Stimulated activated effector memory CD8-positive, alpha-beta T cell treated with anti-CD3 and anti-CD28 coated beads, Interleukin-12 subunit alpha, Interleukin-12 subunit beta, amount 100 ng/mL, for 72 hours (primary cell): ENCODE results near the gene PRPF31.
A peak's percentile ranks its signal among the peaks of the same experiment; 100 is the strongest.

Source experiments
- ATAC-seq: fragments of 150-1000 bp; cut with Tn5 transposase; 2 replicates; pipeline ENCODE4 v1.10.0; 2021
- DNase-seq, 2 donors: peaks; one replicate each; pipeline ENCODE4 v3.0.0; 2021 to 2022; ENCODE audit warnings: low spot score in 2 of 2
- H3K27ac Mint-ChIP-seq: one replicate; pipeline ENCODE4 v1.8.0; 2022; ENCODE audit warnings: mild to moderate bottlenecking, mixed read lengths
- H3K36me3 Mint-ChIP-seq: one replicate; pipeline ENCODE4 v1.8.0; 2022; ENCODE audit warnings: mild to moderate bottlenecking, mixed read lengths
- H3K4me1 Mint-ChIP-seq: one replicate; pipeline ENCODE4 v1.8.0; 2022; ENCODE audit warnings: mixed read lengths
- H3K4me3 Mint-ChIP-seq: one replicate; pipeline ENCODE4 v1.8.0; 2022; ENCODE audit warnings: mild to moderate bottlenecking, mixed read lengths
- H3K9me3 Mint-ChIP-seq: one replicate; pipeline ENCODE4 v1.8.0; 2022; ENCODE audit warnings: mixed read lengths

PRPF31 gene

DNA sequence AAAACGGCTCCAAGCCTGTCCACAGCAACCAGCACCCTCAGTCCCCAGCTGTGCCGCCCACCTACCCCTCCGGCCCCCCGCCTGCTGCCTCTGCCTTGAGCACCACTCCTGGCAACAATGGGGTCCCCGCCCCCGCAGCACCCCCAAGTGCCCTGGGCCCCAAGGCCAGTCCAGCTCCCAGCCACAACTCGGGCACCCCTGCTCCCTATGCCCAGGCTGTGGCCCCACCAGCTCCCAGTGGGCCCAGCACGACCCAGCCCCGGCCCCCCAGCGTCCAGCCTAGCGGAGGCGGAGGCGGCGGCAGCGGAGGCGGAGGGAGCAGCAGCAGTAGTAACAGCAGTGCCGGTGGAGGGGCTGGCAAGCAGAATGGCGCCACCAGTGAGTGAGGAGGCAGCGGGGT lies 32.6 kb downstream of the PRPF31 start:
- DNase-seq: no peak
- ATAC-seq: no peak
- Mint-ChIP-seq H3K4me3 (no peak overlapping the region), H3K27ac (no peak overlapping the region), H3K9me3 (no peaks in the 10 kb centered on the region), H3K36me3 (peaks cover 97% of the 10 kb centered on the region), H3K4me1 (peaks cover 29% of the 10 kb centered on the region)

DNA sequence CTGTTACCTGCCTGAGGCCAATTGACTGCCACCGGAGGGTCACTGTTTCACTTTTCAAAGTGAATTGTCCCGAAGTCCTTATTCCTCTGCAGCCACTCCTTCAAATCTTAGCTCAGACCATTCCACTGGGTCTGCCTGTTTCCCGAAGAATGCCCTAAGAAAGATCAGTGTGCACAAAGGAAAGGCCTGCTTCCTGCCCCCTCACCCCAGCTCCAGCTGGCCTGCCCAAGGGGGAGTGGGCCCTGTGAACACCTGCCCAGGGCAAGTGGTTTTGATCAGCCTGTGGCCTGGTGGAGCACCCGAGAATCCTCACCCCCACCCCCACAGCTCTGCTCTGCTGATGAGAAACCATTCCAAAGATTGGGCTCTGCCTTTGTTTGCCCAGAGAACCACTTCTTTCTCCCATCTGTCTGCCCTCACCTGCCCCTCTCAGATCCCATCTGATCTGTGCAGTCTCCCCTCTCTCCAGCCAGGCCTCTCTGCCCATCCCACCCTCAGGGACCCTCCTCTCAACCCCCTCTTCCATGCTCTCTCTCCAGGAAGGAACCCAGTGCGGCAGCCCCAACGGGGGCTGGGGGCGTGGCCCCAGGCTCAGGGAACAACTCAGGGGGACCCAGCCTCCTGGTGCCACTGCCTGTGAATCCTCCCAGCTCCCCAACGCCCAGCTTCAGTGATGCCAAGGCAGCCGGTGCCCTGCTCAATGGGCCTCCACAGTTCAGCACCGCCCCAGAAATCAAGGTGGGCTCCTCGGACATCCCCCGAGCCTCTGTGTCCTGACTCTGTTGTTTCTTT lies 33.7 kb downstream of the PRPF31 start:
- Mint-ChIP-seq H3K27ac (peak overlapping the region; percentile 89), H3K4me3 (no peak overlapping the region), H3K4me1 (peaks cover 29% of the 10 kb centered on the region), H3K9me3 (no peaks in the 10 kb centered on the region), H3K36me3 (peaks cover 97% of the 10 kb centered on the region)
- DNase-seq: no peak
- ATAC-seq: no peak

DNA sequence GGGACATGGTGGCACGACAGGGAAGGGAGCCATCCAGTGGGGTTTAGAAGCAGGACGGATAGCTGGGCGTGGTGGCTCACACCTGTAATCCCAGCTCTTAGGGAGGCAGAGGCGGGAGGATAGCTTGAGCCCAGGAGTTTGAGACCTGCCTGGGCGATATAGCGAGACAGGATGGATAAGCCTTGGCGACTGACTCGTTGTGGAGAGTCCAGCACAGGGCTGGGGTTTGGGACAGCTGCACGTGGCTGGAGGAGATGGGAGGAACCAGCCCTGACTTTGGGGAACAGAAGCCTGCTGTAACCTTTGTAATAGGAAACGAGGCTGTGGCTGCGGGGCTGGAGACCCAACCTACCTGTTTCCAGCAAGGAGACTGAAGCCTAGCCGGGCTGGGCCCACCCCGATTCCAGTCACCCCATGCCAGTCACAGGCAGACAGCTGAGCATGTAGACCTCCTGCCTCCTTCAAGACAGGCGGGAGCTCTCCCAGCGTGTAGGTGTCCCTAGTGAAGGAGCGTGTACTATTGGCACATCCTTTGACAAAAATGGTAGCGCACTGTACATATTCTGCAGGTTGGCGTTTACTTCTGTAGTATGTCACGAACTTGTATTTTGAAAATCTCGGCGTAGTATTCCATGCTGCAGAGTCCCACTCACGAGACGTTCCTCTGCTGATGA lies 35.9 kb downstream of the PRPF31 start:
- H3K36me3 Mint-ChIP-seq: peaks cover 97% of the 10 kb centered on the region
- H3K27ac Mint-ChIP-seq: no peak overlapping the region
- no peak for DNase-seq
- no peak for ATAC-seq
- no peak overlapping the region for H3K4me3 Mint-ChIP-seq
- H3K9me3 Mint-ChIP-seq: no peaks in the 10 kb centered on the region
- peaks cover 30% of the 10 kb centered on the region for H3K4me1 Mint-ChIP-seq

DNA sequence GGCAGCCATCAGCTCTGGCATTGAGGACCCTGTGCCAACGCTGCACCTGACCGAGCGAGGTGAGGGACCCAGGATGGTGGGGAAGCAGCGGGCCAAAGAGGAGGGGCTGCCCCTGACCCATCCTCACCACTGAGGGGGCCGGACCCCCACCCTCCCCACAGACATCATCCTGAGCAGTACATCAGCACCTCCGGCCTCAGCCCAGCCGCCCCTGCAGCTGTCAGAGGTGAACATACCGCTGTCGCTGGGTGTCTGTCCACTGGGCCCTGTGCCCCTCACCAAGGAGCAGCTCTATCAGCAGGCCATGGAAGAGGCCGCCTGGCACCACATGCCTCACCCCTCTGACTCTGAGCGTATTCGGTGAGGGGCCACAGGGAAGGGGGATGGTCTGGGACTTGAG lies 36.7 kb downstream of the PRPF31 start:
- DNase-seq (no peak), ATAC-seq (no peak)
- Mint-ChIP-seq H3K9me3 (no peaks in the 10 kb centered on the region), H3K36me3 (peaks cover 97% of the 10 kb centered on the region), H3K4me3 (no peak overlapping the region), H3K27ac (no peak overlapping the region), H3K4me1 (peaks cover 36% of the 10 kb centered on the region)

DNA sequence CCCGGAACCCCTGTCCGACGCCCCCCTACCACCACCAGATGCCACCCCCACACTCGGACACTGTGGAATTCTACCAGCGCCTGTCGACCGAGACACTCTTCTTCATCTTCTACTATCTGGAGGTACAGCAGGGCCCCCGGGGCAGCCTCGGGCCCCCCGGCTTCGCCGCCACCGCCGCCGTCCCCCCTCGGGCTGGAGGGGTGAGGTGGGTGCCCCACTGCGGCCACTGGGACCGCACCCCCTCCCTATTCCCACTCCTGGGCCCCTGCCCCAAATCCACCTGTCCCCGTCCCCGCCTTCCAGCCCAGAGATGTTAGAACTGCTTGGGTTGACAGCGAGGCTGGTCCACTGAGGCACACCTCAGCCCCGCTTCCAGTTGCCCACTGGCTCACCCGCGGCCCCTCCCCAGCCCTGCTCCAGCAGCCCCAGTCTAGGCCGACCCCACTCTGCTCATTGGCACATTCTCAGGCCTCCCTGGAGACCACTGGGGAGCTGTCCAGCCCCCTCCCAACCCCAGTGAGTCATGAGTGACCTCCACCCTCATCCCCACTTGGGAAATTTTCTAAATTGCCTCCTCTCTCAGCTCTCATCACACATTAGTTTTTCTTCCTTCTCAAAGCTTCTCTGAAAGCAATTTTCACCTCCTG lies 37.4 kb downstream of the PRPF31 start:
- H3K4me3 Mint-ChIP-seq: no peak overlapping the region
- peaks cover 38% of the 10 kb centered on the region for H3K4me1 Mint-ChIP-seq
- no peak for DNase-seq
- no peaks in the 10 kb centered on the region for H3K9me3 Mint-ChIP-seq
- H3K27ac Mint-ChIP-seq: no peak overlapping the region
- ATAC-seq: no peak
- peaks cover 97% of the 10 kb centered on the region for H3K36me3 Mint-ChIP-seq

DNA sequence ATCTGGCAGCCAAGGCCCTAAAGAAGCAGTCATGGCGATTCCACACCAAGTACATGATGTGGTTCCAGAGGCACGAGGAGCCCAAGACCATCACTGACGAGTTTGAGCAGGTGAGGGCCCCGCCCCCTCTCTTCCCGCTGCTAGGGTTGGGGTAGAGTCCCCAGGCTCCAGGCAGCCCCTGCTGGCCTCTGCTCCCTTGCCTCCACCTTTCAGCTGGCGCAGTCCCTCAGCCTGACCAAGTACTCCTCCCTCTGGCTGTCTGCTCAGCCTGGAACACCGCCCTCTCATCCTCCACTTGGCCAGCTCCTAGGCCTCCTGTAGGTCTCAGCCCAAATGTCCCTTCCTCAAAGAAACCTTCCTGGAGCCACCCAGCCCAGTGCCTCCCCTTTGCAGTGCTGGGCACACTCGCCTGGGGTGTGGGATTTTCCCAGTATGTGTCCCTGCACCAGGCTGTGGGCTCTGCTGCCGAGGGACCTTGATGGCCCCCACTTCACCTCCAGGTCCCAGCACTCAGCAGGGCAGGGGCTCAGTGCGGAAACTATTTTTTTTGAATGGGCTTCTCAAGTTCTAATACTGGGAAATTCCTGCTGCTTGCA lies 38.3 kb downstream of the PRPF31 start:
- H3K9me3 Mint-ChIP-seq: no peaks in the 10 kb centered on the region
- no peak overlapping the region for H3K27ac Mint-ChIP-seq
- no peak for ATAC-seq
- peaks cover 46% of the 10 kb centered on the region for H3K4me1 Mint-ChIP-seq
- H3K36me3 Mint-ChIP-seq: peaks cover 100% of the 10 kb centered on the region
- no peak overlapping the region for H3K4me3 Mint-ChIP-seq
- no peak for DNase-seq

DNA sequence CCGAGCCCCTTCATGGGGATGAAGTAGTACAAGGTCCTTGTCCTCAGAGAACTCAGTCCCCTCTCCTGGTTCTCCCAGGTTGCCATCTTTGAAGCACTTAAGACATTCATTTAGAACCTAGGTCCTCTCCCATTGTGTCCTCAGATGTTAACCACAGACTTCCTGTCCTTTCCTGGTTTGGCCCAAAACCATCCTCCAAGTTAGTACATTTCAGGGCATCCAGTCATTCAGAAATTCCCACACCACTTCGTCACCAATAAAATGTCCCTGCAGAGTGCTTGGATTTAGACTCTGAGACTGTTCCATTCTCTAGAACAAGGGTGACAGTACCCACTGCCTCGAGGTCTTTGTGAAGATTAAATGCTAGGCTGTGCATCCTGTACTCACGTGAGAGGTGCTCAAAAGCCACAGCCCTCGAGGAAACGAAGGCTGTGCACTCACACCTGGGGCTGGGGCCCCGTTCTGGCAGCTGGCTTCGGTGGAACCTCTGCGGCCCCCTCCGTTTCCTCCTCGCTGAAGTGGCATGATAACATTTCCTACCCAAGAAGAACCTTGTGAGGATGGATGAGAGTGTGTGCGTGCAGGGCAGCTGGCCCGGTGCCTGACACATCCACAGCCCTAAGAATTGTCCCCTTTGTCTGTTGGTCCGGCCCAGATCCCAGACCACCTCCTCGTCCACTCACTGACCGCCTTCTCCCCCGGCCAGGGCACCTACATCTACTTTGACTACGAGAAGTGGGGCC lies 39.2 kb downstream of the PRPF31 start:
- Mint-ChIP-seq H3K27ac (peak overlapping the region; percentile 58), H3K4me3 (no peak overlapping the region)
- no peak for ATAC-seq

DNA sequence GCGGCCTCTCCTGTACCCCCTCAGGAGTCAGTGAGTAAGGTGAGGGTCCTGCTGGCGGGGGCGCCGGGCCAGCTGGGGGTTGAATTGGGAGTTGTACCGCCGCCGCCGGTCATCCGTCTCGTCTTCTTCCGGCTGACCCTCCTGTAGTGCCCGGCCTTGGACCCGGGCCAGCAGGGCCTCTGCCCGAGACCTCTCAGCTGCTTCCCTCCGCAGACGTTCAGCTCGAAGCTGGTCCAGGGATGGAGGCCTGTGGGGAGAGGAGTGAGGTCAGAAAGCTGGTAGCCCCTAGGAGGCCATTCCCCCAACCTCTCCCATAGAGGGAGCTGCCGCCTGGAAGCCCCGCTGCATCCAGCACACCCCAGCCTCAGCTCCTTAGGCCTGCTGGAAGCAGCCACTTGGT lies 40.1 kb downstream of the PRPF31 start:
- H3K4me1 Mint-ChIP-seq: peaks cover 56% of the 10 kb centered on the region
- H3K9me3 Mint-ChIP-seq: no peaks in the 10 kb centered on the region
- peak overlapping the region; percentile 56 for H3K27ac Mint-ChIP-seq
- peaks cover 96% of the 10 kb centered on the region for H3K36me3 Mint-ChIP-seq
- H3K4me3 Mint-ChIP-seq: no peak overlapping the region
- DNase-seq (no peak), ATAC-seq (no peak)

More for the DNA sequence above, 39.2 kb downstream of the PRPF31 start:
- no peak for DNase-seq
- H3K36me3 Mint-ChIP-seq: peaks cover 100% of the 10 kb centered on the region
- H3K9me3 Mint-ChIP-seq: no peaks in the 10 kb centered on the region
- H3K4me1 Mint-ChIP-seq: peaks cover 51% of the 10 kb centered on the region

DNA sequence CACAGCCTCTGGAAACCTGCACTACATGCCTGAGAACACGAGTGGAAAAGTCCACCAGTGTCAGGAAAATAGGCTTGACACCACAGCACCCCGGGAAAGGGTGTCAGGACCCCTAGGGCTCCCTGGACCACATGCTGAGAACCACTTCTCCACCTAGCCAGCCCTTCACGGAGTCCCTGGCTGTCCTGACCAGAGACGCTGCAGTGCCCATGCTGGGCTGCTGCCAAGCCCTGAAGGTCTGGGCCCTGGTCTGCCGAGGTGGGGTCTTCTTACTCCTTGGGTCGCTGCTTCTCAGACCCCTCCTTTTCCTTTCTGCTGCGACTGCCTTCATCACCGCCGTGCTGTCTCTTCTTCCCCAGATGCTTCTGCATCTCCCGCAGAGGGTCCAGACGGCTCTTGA lies 40.9 kb downstream of the PRPF31 start:
- H3K4me3 Mint-ChIP-seq: peak overlapping the region; percentile 14
- no peaks in the 10 kb centered on the region for H3K9me3 Mint-ChIP-seq
- H3K27ac Mint-ChIP-seq: peak overlapping the region; percentile 67
- DNase-seq (no peak), ATAC-seq (no peak)
- peaks cover 88% of the 10 kb centered on the region for H3K36me3 Mint-ChIP-seq
- peaks cover 62% of the 10 kb centered on the region for H3K4me1 Mint-ChIP-seq

DNA sequence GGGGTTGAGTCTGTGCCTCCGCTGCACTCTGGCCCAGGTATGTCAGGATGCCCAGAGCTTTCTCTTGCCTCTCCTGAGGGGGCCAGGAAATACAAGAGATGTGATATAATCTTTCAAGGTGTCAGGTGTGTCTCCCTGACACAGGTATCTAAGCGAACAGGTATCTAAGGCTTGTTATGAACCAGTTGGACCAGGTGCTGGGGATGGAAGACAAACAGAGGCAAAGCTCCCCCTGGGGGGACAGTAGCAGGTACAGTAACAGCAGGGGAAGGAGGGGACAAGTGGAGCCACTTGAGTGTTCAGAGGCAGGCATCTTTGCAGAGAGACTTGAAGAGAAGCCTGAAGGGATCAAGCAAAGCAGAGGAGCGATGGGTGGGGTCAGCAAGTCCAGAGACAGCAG lies 41.4 kb downstream of the PRPF31 start:
- peak overlapping the region; percentile 67 for H3K27ac Mint-ChIP-seq
- ATAC-seq (no peak), DNase-seq (no peak)
- H3K9me3 Mint-ChIP-seq: no peaks in the 10 kb centered on the region
- H3K36me3 Mint-ChIP-seq: peaks cover 84% of the 10 kb centered on the region
- H3K4me3 Mint-ChIP-seq: peak overlapping the region; percentile 14
- H3K4me1 Mint-ChIP-seq: peaks cover 65% of the 10 kb centered on the region

DNA sequence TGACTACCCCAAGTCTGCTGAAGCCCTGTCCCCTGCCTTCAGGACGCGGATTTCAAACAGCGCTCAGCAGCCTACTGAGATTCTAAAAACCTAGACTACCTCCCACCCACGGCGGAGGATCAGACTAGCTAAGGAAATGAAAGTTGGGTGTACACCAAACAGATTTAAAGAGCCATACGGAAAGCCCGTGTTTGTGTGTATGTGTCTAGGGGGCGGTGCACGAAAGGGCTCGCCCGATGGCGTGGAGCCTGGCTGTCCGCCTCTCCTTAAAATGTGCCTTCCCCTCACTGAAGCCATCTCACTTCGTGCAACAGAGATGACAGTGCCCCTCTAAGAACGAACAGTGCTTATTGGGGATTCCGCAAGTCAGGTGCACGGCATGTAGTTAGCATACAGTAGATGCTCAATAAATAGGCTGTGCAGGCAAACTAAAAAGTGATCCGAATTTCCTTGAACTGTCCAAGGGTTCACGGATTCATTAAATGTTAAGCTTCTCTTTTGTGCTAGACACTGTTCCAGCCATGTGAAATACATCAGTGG lies 43.3 kb downstream of the PRPF31 start:
- no peak for ATAC-seq
- H3K4me3 Mint-ChIP-seq: peak overlapping the region; percentile 91
- DNase-seq: peak in 1 of 2 donors; percentile 68
- H3K4me1 Mint-ChIP-seq: peaks cover 68% of the 10 kb centered on the region
- peaks cover 64% of the 10 kb centered on the region for H3K36me3 Mint-ChIP-seq
- no peaks in the 10 kb centered on the region for H3K9me3 Mint-ChIP-seq
- H3K27ac Mint-ChIP-seq: peak overlapping the region; percentile 93

DNA sequence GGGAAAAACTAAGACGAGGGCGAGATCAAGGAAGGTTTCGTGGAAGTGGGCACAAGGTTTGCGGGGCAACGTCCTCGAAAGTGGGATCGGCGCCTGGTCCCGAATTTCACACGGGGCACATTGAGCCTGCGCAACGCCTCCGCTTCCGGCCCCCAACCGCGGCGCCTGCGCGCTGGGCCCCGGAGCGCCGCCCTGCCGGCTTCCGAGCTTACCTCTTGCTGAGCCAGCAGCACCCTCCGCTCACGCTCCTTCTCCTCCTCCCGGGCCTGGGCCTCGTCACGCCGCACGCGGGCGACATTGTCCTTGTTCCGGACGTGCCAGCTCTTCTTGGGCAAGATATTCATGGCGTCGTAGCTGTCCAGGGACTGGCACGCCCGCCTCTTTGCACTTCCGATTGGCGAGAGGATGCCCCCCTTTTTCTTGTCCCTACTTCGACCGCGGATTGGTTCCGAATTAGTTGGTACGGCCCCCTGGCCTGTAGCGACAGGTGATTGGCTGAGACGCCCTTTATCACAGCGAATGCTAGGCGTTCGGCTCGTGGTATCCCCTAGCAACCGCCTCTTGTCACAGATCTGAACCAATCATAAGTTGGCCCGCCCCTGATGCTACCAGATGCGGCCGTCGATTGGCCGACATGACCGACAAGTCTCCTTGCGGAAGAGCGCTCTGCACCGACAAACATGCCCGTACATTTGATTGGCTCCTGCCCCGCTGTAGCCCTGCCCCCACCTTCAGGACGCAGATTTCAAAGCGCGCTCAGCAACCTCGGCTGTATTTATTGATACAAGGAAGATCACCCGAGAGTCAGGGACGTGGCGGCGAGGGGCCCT lies 44.0 kb downstream of the PRPF31 start, which contains the start of gene LENG1:
TSS of gene LENG1 (minus strand) at position 370 of the 830 bp plus-strand sequence. CDS start at position 344, 26 bp downstream.
- H3K27ac Mint-ChIP-seq: peak within 1 kb of the TSS; percentile 93
- no peaks in the 10 kb centered on the region for H3K9me3 Mint-ChIP-seq
- ATAC-seq: peak; percentile 95
- H3K36me3 Mint-ChIP-seq: peaks cover 58% of the 10 kb centered on the region
- peak within 1 kb of the TSS; percentile 91 for H3K4me3 Mint-ChIP-seq
- peaks cover 68% of the 10 kb centered on the region for H3K4me1 Mint-ChIP-seq
- DNase-seq: peak; percentile 85 to 97

DNA sequence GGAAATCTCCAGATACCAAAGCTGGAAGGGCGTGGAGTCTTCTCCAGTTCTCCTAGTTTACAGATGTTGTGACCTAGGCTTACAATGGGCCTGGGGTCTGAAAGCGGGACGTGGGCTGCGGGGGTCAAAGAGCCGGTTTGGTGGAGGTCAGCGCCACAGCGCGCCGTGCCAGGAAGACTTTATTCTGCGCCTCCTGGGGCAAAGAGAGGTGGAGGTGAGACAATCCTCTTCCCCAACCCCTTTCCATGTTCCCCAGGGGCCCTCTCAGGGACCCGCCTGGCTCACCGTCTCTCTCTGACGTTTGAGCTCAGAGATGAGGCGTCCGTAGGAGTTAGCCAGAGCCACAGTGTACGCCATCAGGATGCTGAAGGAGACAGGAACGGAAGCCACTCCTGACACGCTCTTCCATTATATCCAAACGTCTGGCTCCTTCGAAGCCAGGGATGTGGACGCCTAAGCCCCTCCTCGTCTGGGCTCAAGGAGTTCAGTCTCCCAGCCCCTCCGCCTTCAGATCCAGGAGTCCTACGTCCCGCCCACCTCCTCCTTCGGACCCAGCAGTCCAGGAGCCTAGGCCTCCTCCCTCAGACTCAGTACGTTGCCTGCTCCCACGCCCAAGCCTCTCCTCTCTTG lies 44.7 kb downstream of the PRPF31 start:
- Mint-ChIP-seq H3K9me3 (no peaks in the 10 kb centered on the region), H3K4me1 (peaks cover 69% of the 10 kb centered on the region), H3K4me3 (peak overlapping the region; percentile 91), H3K27ac (peak overlapping the region; percentile 93), H3K36me3 (peaks cover 50% of the 10 kb centered on the region)
- DNase-seq (no peak), ATAC-seq (no peak)
